Metanephros (tissue), 2 donors: ENCODE measurements around the gene DDI2. TPM values are rescaled to one million over a fixed set of nuclear protein-coding genes. Genes with fewer than 3 reads are reported as not detected.

ENCODE experiments used
- small RNA-seq: library from RNA; depleted of rRNA; stranded (forward); fragments of <200 nt; gene quantifications from one replicate; pipeline ENCODE3, GENCODE V24; 2014; ENCODE audit warnings: low replicate concordance
- total RNA-seq: library from RNA; depleted of rRNA; stranded (reverse); fragments of >200 nt; gene quantifications from one replicate; pipeline ENCODE4 v1.2.3, GENCODE V29; 2014

Gene DDI2
- 55.6 TPM for total RNA-seq

GRCh38 chr1:15617173-15618076, at the start of gene DDI2:
DDI2 (plus strand) TSS chr1:15617458; CDS start chr1:15617671, 213 bp downstream.

GRCh38 chr1:15584489-15585363, 32.5 kb upstream of the DDI2 start, which contains the start of gene AGMAT:
AGMAT (minus strand) TSS chr1:15585051; CDS start chr1:15584967, 84 bp downstream.

GRCh38 chr1:15684042-15684461, 66.8 kb downstream of the DDI2 start, which contains the start of gene PLEKHM2:
PLEKHM2 (plus strand) TSS chr1:15684320; CDS start chr1:15684559, 239 bp downstream.

Small RNA genes lying within 50 kb of the gene (small RNA-seq; reads per million reads assigned to genes)
- not detected for gene AL121992.2
- gene CD24P1 = not detected
- gene RNU7-179P = not detected

Other genes with a start within 250 kb of the DDI2 start
- gene EFHD2, start 207.6 kb upstream of the DDI2 start, total RNA-seq = 15.1 TPM
- 0.47 TPM for gene CTRC, start 179.0 kb upstream of the DDI2 start, total RNA-seq
- not detected for gene CELA2A, start 160.7 kb upstream of the DDI2 start, total RNA-seq
- not detected for gene CELA2B, start 141.4 kb upstream of the DDI2 start, total RNA-seq
- gene CASP9, start 93.2 kb upstream of the DDI2 start, total RNA-seq = 33.8 TPM
- 19.3 TPM for gene DNAJC16, start 90.6 kb upstream of the DDI2 start, total RNA-seq
- 20.6 TPM for gene AGMAT, start 32.4 kb upstream of the DDI2 start, total RNA-seq
- 53.5 TPM for gene PLEKHM2, start 66.9 kb downstream of the DDI2 start, total RNA-seq
- 3.4 TPM for gene SLC25A34, start 118.8 kb downstream of the DDI2 start, total RNA-seq
- gene TMEM82, start 125.0 kb downstream of the DDI2 start, total RNA-seq = 2.5 TPM
- 91.0 TPM for gene FBLIM1, start 141.3 kb downstream of the DDI2 start, total RNA-seq
- gene UQCRHL, start 190.2 kb downstream of the DDI2 start, total RNA-seq = 4.7 TPM
- gene SPEN, start 230.2 kb downstream of the DDI2 start, total RNA-seq = 59.6 TPM